ENCODE measurements around the gene SCAPER.
"Not testable (repeated sequence)": the region's sequence is repeated elsewhere in the genome, so short reads cannot be mapped to it uniquely, and the experiment has no call there.

SCAPER gene

DNA sequence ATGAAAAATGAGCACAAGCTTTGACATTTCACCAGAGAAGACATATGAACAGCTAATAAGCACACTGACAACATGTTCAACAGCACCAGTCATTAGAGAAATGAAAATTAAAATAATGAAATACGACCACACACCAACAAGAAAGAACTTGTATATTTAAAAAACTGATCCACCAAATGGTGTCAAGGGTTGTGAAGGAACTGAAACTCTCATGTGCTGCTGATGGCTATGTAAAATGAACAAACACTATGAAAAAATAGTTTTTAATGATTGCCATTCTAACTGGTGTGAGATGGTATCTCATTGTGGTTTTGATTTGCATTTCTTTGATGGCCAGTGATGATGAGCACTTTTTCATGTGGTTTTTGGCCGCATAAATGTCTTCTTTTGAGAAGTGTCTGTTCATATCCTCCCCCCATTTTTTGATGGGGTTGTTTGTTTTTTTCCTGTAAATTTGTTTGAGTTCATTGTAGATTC, 193.8 kb downstream of the SCAPER start:
- peak; percentile 82 for FAIRE-seq
- DNase-seq (ENCODE audit: extremely low spot score, insufficient read length, low read depth): peak; percentile 2

DNA sequence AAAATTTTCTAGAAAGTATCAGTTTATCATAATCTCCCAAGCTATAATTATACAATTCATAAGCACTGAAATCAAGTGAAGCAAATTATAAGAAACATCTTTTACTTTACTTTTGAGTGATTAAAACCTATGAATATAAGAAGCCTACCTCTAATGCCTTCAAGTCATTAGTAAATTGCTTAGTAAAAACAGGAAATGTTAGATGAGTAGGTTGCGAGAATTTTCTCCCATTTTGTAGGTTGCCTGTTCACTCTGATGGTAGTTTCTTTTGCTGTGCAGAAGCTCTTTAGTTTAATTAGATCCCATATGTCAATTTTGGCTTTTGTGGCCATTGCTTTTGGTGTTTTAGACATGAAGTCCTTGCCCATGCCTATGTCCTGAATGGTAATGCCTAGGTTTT, 201.1 kb downstream of the SCAPER start:
- not testable (repeated sequence) for FAIRE-seq; DNase-seq (ENCODE audit: extremely low spot score, insufficient read length, low read depth)

DNA sequence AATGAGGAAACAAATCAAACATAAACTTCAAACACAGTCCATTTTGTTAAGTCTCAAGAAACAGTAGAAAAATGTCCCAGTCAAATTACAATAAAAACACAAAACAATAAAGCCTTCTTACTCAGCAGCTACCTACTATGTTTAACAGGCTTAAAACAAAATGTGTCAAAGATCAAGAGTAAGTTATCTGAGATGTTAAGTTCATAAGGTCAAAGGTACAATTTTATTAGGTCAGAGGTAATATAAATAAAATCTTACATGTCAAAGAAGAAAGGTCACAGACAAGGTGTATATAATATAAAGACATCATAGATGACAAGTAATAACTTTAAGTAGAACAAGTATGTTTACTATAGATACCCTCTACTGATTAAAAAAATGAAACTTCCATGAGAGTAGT, 208.3 kb downstream of the SCAPER start:
- FAIRE-seq (peak; percentile 38), DNase-seq (ENCODE audit: extremely low spot score, insufficient read length, low read depth) (no peak)

DNA sequence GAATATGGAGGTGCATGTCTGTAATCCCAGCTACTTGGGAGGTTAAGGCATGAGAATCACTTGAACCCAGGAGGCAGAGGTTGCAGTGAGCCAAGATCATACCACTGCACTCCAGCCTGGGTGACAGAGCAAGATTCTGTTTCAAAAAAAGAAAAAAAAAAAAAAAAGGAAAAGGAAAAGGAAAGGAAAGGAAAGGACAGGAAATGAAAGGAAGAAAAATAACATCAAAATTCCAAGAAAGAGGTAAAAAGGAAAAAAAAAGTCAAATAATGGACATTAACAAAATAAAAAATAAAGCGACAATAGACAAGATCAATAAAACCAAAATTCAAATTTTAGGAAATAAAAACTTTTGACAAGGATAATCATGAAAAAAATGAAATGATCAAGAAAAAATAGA, 212.6 kb downstream of the SCAPER start:
- not testable (repeated sequence) for DNase-seq (ENCODE audit: extremely low spot score, insufficient read length, low read depth); FAIRE-seq

DNA sequence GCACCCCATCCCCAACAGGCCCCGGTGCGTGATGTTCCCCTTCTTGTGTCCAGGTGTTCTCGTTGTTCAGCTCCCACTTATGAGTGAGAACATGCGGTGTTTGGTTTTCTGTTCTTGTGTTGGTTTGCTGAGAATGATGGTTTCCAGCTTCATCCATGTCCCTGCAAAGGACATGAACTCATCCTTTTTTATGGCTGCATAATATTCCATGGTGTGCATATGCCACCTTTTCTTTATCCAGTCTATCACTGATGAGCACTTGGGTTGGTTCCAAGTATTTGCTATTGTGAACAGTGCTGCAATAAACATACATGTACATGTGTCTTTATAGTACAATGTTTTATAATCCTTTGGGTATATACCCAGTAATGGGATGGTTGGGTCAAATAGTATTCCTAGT, 217.5 kb downstream of the SCAPER start:
- FAIRE-seq: not testable (repeated sequence)

DNA sequence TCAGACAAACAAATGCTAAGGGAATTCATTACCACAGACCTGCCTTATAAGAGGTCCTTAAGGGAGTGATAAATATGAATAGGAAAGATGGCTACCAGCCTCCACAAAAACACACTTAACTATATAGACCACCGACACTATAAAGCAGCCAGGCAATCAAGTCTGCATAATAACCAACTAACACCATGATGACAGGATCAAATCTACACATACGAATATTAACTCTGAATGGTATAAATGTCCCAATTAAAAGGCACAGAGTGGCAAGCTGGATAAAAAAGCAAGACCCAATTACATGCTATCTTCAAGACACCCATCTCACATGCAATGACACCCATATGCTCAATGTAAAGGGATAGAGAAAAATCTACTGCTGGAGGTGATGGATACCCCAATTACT, 221.1 kb downstream of the SCAPER start:
- no peak for FAIRE-seq
- DNase-seq (ENCODE audit: extremely low spot score, insufficient read length, low read depth): no peak

More for the DNA sequence above, 217.5 kb downstream of the SCAPER start:
- not testable (repeated sequence) for DNase-seq (ENCODE audit: extremely low spot score, insufficient read length, low read depth)

DNA sequence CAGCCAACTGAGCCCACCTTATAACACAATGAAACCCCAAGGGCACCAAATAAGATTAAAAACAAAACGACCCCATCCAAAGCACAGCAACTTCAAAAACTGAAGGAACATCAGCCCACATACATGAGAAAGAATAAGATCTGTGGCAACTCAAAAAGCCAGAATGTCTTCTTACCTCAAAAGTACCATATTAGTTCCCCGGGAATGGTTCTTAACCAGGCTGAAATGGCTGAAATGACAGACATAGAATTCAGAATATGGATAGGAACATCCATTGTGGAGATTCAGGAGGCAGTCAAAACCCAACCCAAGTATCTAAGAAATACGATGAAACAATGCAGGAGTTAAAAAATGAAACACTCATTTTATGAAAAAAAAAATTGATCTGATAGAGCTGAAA, 222.3 kb downstream of the SCAPER start:
- FAIRE-seq (no peak), DNase-seq (ENCODE audit: extremely low spot score, insufficient read length, low read depth) (no peak)

DNA sequence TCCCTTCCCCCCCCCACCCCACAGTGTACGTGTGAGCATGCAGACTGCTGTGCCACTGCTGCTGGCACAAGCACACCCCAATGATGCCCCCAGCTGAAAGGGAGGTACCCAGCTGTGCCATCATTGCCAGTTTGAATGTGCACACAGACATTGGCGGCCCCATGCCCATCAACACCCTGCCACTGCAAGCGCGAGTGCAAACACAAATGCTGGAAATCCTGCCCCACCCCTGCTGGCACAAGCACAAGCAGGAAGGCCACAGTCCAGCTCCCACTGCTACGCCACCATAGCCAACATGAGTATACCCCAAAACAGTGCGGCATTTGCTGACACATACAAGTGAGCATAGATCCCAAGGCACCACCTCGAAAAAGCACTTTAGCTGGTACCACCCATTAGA, 222.9 kb downstream of the SCAPER start:
- FAIRE-seq (no peak), DNase-seq (ENCODE audit: extremely low spot score, insufficient read length, low read depth) (no peak)

DNA sequence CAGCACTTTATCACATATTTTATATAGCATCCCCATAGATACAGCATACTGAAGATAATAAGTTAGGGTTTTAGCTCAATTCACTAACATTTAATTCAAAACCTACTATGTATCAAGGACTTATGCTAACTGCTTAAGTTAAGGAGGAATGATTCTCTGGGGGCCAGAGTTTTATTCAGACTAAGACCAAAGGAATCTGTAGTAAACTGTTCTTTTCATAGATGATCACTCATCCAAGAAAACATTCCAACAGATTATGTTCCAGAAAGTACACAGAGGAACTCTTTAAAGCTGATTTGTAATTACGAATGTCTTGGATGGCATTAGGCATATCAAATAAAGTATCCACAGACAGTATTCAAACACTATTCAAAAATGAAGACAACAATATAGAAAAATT, 226.4 kb downstream of the SCAPER start:
- DNase-seq (ENCODE audit: extremely low spot score, insufficient read length, low read depth) (no peak), FAIRE-seq (no peak)

DNA sequence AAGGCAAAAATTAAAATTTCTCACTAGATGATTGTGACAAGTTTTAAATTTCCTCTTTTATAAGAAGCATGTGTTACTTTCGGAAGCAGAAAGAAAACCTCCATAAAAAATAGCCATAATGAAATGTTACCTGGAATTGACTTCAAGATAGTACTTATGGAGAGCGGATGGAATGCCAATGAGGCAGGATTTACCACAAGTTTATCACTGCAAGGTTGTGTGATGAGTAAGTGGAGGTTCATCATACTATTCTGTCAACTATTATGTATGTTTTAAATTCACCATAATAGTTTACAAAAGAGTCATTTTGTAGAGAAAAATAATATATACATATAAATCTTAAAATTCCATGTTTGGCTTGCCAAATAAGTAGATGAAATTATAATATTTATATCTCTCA, 230.3 kb downstream of the SCAPER start:
- DNase-seq (ENCODE audit: extremely low spot score, insufficient read length, low read depth): no peak
- no peak for FAIRE-seq

DNA sequence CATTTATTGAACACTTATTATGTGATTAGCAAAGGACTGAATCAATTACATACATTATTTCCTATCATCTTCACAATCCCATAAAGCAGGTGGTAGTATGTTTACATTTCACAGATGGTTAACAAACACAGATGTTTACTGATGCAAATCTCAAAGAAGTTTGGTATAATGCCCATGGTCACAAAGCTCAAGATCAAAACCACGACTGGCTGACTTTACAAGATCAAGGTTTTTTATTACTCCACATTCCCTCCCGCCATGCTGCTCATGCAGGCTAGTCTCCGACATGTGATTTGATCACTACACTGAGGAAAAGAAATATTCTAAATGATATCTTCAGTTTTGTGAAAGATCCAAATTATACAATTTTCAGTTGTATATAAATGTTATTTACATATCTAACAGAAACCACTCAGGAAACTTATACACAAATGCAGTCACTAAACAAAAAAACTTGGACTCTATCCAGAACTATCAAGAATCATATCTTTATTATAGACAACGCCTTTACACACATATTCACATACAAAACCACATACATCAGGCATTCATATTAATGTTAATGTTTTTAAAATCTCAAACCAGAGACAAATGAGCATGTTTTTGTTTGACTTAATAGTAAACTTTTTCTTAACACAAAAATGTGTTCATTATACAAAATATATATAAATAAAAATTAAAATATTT, 235.5 kb downstream of the SCAPER start:
- no peak for DNase-seq (ENCODE audit: extremely low spot score, insufficient read length, low read depth)
- no peak for FAIRE-seq

GRCh38 chr15:76668900-76669299, 236.2 kb downstream of the SCAPER start:
- FAIRE-seq: no peak
- no peak for DNase-seq (ENCODE audit: extremely low spot score, insufficient read length, low read depth)

- no peak for DNase-seq (ENCODE audit: extremely low spot score, insufficient read length, low read depth)
- no peak for FAIRE-seq
These were observed 237.0 kb downstream of the SCAPER start for GRCh38 chr15:76667943-76668715.

GRCh38 chr15:76664895-76665294, 240.2 kb downstream of the SCAPER start:
- DNase-seq (ENCODE audit: extremely low spot score, insufficient read length, low read depth) (no peak), FAIRE-seq (no peak)

- DNase-seq (ENCODE audit: extremely low spot score, insufficient read length, low read depth) (no peak), FAIRE-seq (no peak)
These were observed 240.7 kb downstream of the SCAPER start for GRCh38 chr15:76664411-76664810.

DNA sequence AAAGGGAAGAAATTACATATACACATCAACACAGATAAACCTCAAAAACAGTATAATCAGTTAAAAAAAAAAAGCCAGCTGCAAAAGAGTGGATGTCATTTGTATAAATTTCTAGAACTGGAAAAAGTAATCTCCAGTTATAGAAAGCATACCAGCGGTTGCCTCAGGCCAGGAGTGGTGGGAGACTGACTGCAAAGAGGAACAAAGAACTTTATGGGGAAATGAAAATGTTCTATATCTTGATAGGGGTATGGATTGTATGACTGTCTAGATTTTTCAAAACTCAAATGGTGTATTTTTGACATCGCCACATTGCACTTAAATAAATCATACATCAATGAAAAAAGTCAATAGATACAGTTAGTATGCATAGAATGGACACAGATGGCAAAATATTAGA, 241.6 kb downstream of the SCAPER start:
- FAIRE-seq: no peak
- no peak for DNase-seq (ENCODE audit: extremely low spot score, insufficient read length, low read depth)

- no peak for DNase-seq (ENCODE audit: extremely low spot score, insufficient read length, low read depth)
- FAIRE-seq: no peak
These were observed 256.3 kb downstream of the SCAPER start for GRCh38 chr15:76648732-76649444.

DNA sequence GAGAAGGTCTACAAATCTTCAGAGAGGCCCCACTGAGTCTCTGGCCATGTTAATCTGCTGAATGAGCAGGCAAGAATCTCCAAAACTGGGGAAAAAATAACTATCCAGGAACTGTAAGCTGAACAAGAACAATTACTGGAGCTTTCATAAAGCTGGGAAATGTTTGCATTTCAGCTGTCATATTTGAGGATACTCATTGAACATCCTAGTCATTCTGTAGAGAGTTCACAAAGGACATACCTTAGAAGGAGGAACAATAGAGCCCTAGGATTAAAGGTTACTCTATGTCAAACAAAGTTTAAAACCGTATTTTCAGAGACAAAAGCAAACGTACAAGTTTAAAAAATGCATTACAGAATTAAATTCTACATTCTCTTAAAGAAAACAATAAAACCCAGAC, 257.5 kb downstream of the SCAPER start:
- no peak for FAIRE-seq
- DNase-seq (ENCODE audit: extremely low spot score, insufficient read length, low read depth): no peak

DNA sequence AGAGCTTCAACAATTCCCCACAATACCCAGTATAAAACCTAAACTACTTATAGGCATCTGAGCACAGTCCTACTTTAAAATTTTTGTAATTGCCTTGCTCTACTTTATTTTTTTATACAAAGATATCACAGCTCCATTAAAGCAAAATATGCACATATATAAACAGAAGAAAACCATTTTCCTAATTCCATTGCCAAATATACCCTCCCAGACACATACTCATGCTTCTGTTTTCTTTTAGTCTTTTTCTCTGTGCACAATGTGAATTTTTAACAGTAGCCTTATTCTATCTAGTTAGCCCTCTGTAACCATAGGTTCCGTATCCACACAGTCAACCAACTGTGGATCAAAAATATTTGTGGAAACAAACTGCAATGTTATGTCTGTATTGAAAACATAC, 260.5 kb downstream of the SCAPER start:
- DNase-seq (ENCODE audit: extremely low spot score, insufficient read length, low read depth) (no peak), FAIRE-seq (no peak)

DNA sequence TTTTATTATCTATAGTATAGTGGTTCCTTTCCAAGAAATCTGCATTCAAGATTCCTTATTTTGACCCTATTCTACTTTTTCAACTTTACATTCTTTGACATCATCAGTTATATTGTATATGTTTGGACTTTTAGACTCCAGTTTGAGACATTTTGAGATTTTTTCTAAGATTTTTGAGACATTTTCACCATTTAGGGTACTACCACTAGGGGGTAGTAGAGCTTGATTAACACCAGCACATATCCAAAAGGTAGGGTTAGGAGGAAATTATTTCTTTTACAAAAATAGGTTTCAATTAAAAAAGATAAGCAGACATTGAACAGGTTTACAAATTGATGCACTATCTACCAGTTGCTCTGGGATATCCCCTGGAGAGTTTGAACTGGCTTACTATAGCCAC, 262.5 kb downstream of the SCAPER start:
- no peak for DNase-seq (ENCODE audit: extremely low spot score, insufficient read length, low read depth)
- FAIRE-seq: peak; percentile 24

GRCh38 chr15:76637166-76637565, 268.0 kb downstream of the SCAPER start:
- DNase-seq (ENCODE audit: extremely low spot score, insufficient read length, low read depth) (no peak), FAIRE-seq (no peak)

Data from GM18507 (cell line).